Activated CD8-positive, alpha-beta memory T cell treated with anti-CD3 and anti-CD28 coated beads for 48 hours (primary cell): ENCODE measurements around the gene AGBL1.
"Not testable (repeated sequence)": the region's sequence is repeated elsewhere in the genome, so short reads cannot be mapped to it uniquely, and the experiment has no call there.

Experiments
- DNase-seq, 3 experiments: peaks; one replicate each; pipeline ENCODE4 v3.0.0-alpha.2; 2020; ENCODE audit warnings: low read depth in 2 of 3, low spot score in 2 of 3

Gene AGBL1

DNA sequence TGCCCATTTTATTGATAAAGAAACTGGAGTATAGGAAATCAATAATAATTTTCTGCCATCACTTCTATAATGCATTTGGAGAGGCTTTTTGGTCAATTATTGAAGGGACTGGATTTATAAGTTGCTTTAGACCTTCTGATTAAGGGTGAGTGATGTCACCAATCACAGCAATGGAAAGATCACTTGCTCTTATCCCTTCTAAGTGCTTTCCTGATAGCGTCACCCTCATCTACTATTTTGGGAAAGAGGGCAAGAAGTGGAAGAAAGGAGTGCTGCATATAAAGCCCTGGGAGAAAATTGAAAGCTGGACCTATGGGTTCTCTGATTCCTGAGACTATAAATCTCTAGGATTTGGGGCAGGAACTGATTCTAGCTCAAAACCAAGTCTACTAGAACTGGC is 771.3 kb downstream of the AGBL1 start:
- DNase-seq = no peak

- no peak for DNase-seq
Observed at GRCh38 chr15:86852741-86853140, 773.1 kb downstream of the AGBL1 start.

DNA sequence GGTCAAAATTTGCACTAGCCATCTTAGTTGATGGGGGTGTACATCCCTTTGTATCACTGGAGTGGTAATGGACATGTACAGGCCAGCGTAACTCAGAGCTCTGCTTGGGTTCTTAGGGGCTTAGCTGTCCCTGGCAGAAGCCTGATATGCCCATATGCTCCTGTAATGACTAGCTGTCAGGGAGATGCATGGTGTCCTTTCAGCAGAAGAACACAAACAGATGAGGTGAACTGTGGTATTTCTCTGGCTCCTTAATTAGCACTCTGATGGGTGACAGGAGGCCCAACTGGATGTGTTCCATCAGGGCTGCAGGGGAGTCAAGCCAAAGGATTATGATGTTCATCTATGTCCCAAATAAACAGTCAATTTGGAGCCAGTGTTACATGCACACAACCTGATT is 774.5 kb downstream of the AGBL1 start:
- no peak for DNase-seq

DNA sequence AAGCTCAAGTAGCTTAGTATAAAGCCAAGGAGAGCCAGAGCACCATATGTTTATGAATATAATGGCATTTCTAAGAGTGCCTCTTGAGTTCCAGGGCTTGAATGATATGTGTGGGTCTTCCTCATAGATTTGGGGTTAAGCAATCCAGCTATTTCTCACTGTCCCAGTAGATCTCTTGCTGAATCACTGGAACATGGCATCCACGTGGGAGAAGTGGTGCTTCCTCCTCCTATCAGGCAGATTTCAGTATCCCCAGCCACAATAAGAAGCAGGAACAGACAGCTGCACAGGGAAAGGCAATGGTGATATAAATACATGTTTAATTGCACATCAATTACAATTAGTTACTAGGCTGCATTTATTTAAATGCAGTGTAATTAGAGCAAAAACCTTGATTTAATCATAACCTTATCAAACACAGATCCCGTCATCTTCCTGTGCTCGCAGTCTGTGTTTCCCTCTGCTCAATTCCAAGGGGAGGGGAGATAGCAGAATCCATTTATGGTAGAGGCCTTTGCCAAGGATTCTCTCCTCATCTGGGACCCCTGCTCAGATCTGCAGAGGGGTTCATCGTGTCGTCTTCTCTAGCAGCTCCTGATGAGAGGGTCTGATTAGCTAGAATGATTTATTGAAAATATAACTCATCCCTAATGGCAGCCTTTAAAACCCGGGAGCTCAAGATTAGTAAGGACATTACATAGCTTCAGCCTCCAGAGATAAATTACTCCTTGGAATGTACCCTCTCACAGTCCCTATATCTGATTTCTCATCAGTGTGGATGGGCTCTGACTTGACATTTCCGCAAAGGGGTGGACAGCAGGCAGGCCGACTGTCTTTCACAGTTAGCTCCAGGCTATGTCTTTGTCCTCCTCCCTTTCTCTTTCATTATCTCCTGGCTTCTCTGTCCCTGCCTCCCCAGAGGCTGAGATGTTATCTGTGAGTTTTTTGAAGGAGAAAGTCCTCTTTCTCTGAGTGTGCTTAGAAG is 775.9 kb downstream of the AGBL1 start:
- no peak for DNase-seq

GRCh38 chr15:86857701-86858100 is 778.0 kb downstream of the AGBL1 start:
- no peak for DNase-seq

GRCh38 chr15:86863226-86863915 is 783.7 kb downstream of the AGBL1 start:
- DNase-seq = no peak

DNA sequence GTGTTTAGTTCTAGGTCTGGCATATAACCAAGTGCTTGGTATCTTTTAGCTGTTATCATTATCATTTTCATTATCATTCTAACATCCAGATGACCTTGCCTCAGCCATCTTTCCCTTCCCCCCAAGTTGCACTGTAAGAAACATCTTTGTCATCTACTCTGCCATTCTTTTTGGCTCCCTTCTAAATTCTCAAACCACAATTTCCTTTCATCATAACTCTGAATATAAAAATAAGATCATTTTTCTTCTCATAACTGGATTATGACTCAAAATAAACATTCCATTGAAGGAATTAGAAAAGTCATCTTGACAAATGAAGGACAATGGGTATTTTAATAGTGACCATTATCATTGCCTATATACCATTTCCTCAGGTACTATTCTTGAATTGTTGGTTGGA is 786.2 kb downstream of the AGBL1 start:
- DNase-seq = no peak

DNA sequence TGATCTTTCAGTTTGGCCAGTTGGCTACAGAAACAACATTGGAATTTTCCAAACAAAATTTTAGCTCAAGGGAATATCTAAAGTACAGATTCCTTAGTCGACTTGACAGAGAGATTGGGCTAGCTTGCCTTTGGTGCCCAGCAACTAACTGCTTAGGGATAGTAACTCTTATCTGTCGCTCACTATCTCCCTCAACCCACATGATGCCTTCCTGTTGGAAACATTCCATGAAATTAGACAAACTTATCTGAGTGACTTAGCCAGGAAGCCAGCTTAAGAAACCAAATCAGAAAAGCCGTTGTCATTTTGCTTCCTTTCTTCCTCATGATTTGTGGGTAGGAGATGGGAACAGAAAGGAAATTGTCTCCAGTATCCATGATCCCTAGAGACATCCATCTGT is 791.2 kb downstream of the AGBL1 start:
- DNase-seq = no peak

- DNase-seq = no peak
Observed at GRCh38 chr15:86871964-86872363, 792.3 kb downstream of the AGBL1 start.

DNA sequence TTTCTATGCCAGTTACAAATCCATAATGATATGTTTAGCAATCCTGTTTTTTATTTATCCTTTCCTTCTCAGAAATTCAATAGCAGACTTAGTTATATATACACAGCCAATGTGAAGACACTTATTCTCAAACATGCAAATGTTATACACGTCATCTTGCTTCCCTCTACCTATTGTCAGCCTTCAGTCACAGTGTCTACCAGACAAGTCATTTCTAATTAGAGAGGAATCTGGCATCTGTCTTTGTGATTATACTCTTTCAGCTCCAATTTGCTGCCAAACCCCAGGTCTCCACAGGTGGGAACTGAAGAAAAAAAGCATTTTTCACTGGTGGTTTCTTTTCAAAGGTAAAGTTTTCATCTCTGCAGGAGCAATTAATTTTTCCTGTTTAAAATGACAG is 793.1 kb downstream of the AGBL1 start:
- DNase-seq = no peak

DNA sequence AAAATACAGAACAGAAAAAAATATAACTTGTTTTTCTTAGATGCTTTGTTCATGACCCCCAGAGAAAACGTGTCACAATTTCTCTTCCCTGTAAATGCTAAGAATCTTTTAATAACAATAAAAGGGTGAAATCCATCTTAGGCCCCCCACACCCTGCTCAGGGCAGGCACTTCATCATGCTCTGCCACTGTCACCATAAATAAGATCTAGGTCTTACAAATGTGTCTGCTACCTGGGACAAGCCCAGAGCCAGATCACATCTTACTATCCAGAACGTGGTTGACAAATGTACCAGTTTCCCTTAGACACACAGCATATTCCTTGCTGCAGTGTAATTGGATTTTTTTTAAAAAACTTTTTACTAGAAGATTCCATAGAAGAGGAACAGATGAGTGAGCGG is 795.4 kb downstream of the AGBL1 start:
- DNase-seq = no peak

DNA sequence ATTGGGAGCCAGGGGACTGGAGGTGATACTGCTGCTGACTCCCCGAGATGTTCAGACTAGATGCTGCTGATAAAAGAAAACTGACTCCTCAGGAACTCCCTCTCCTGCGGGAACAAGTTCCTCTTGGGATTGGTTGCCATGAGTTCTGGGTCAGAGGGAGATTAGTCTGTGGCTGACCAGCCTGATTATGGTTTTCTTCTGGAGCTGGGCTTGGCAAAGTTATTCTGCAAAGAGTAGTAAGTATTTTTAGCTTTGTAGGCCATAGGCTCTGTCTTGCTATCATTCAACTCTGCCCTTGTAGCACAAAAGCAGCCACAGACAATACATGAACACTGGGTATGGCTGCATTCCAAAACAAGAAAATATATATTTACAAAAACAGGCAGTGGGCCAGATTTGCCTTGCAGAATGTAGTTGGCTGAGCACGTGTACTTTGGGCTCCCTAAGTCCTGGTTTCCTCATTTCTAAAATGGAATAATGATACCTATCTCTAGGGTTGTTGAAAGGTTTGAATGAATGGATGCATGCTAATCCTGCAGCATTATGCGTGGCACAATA is 796.8 kb downstream of the AGBL1 start:
- DNase-seq = no peak

DNA sequence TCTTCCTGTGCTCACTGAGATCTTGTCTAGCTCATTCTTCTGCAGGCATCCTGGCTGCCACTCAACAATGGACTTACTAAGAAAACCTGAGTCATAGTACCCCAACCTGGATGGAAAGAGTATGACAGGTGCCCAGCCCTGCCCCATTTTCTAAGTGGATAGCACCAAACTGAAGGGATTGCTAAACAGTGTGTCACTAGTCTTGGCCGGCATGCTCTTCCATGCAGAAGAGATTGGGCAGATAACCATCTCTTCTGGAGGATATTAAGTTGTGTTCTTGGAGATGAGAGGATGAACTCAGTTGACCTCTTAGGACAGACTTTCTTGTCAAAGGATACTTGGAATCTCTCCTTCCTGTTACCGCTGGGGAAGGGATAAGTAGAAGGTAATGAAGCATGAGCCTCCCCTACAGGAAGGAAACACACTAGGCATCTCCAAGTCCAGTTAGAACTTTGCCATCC is 797.5 kb downstream of the AGBL1 start:
- DNase-seq = no peak

DNA sequence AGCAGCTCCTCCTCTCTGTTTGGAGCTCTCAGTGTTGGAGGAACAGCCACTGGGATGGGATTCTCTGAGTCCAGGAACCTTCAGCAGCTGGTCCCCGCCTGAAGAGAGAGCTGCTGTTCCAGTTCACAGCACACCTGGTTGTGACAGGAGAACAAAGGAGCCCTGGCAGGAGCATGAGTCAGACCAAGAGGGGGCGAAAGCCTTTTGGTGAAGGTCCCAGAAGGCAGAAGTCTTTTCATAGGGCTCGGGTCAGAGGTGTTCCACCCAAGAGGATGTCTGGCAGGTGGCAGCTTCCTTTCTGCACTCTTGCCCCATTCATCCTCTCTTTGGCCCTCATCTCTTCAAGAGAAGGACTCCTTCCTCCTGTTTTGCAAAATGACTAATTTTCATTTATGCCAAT is 799.2 kb downstream of the AGBL1 start:
- DNase-seq = not testable (repeated sequence)

- DNase-seq = no peak
Observed at GRCh38 chr15:86879250-86880229, 799.9 kb downstream of the AGBL1 start.

DNA sequence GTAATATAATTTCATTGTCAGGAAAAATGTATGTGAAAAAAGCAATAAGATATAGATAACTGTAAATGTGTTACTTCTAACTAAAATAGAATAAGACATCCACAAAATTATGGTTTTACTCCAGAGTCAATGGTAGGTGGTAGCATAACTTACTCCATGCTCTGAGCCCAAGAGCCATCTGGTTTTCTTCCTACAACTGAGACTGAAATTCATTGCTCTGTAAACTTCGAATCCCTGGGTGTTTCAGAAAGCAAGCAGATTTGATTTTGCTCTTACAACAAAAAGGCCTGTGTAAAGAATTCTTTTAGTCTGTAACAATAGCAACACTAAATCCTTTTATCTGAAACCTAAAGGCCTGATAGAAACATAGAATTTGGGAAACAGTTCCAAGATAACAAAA is 805.9 kb downstream of the AGBL1 start:
- no peak for DNase-seq

DNA sequence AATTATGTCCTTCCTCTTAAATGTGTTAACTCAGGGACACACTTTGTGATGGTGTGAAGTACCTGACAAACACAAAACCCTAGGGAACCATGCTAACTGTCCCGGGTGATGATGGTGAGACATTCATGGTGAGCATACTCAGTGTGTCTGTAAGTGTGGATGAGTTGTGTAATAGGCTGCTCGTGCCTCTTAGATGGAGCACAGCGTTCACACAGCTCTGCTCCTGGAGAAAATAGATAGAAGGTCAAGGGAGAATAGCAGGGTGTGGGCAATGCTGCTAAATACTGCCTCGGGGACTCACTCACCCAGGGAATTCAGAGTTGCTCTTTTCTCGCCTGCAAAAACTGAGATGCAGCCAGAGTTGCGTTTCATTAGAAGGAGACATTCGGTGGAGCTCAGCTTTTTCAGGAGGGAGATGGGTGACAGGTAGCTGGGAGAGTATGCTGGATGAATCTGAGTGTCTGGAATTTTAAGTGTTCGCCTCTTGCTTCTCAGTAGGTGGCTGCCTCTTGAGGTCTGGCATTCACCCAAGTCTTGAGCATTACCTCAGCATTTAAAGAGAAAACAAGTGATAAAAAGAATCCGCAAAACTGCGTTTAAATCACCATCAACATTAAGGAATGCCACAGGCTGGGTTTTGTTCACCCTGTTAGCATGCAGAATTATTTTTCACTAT is 813.2 kb downstream of the AGBL1 start:
- DNase-seq = no peak

- DNase-seq = no peak
Observed at GRCh38 chr15:86894269-86894668, 814.6 kb downstream of the AGBL1 start.

- DNase-seq = no peak
Observed at GRCh38 chr15:86903642-86904421, 824.2 kb downstream of the AGBL1 start.
